Lower leg skin (tissue), 4 donors: Measurements from ENCODE around the gene ACADVL. TPM values are rescaled to one million over a fixed set of nuclear protein-coding genes. Genes with fewer than 3 reads are reported as not detected.

Experiments
- DNase-seq, 2 donors: peaks; one replicate each; pipeline ENCODE4 v3.0.0-alpha.2; 2019; ENCODE audit warnings: low spot score in 2 of 2
- H3K4me3 ChIP-seq: fragments of 200-600 bp; sonication (generic); 2 replicates; pipeline ENCODE4 v1.5.1; 2017; ENCODE audit warnings: mild to moderate bottlenecking, low read depth; ENCODE audit not compliant: poor library complexity, severe bottlenecking
- CTCF ChIP-seq, 3 donors: fragments of 450-650 bp; IDR thresholded peaks; one replicate each; pipeline ENCODE4 v1.5.1; 2016; ENCODE audit warnings: antibody characterized with exemption in 3 of 3, mild to moderate bottlenecking in 3 of 3, moderate library complexity in 2 of 3
- POLR2A ChIP-seq, 2 donors: fragments of 450-650 bp; IDR thresholded peaks; one replicate each; pipeline ENCODE4 v1.6.1; 2016 to 2017; ENCODE audit warnings: antibody characterized with exemption in 2 of 2, mild to moderate bottlenecking in 1 of 2, moderate library complexity in 1 of 2
- WGBS, 2 donors: methylation state at CpG; one replicate each; pipeline ENCODE4 v1.1.5; 2018; 5-methylcytosine and 5-hydroxymethylcytosine counted together
- intact Hi-C: fragments of 100-400 bp; cut with DNase I; formaldehyde crosslinking; loops from one replicate; pipeline ENCODE4 v1.15.0; 2023; ENCODE audit warnings: low total_unique reads
- total RNA-seq, 4 donors: library from RNA; depleted of rRNA; stranded (reverse); fragments of >200 nt; gene quantifications; one replicate each; pipeline ENCODE4 v1.1.0, GENCODE V29; 2016

Gene ACADVL
- total RNA-seq, 4 donors from 2014 or later: 703 to 1,179 (median 863) TPM

- no peak for DNase-seq
- no peak for TF ChIP-seq CTCF (IDR thresholded peaks at IDR 0.05)
- no peak for TF ChIP-seq POLR2A (IDR thresholded peaks at IDR 0.05)
- 91 to 92% methylated on average over 22 of the region's 22 CpGs for WGBS, 2 donors
- intact Hi-C loops: no loop called here
- H3K4me3 ChIP-seq: no peak overlapping the region
Observed at GRCh38 chr17:7196651-7197401, 22.9 kb upstream of the ACADVL start.

- TF ChIP-seq CTCF (IDR thresholded peaks at IDR 0.05): no peak
- TF ChIP-seq POLR2A (IDR thresholded peaks at IDR 0.05): no peak
- DNase-seq: no peak
- intact Hi-C loops: no loop called here
- WGBS, 2 donors: 94 to 95% methylated on average over 14 to 16 of the region's 16 CpGs
- H3K4me3 ChIP-seq: no peak overlapping the region
Observed at GRCh38 chr17:7203391-7203790, 16.3 kb upstream of the ACADVL start.

- no peak for TF ChIP-seq POLR2A (IDR thresholded peaks at IDR 0.05)
- TF ChIP-seq CTCF (IDR thresholded peaks at IDR 0.05): no peak
- no peak for DNase-seq
- H3K4me3 ChIP-seq: no peak overlapping the region
- 68 to 76% methylated on average over 15 of the region's 15 CpGs for WGBS, 2 donors
- intact Hi-C loops: no loop called here
Observed at GRCh38 chr17:7204336-7204735, 15.4 kb upstream of the ACADVL start.

- DNase-seq: peak; percentile 70 to 96
- peak overlapping the region; percentile 17 for H3K4me3 ChIP-seq
- 0 to 2% methylated on average over 34 of the region's 34 CpGs for WGBS, 2 donors
- intact Hi-C loops: no loop called here
- TF ChIP-seq CTCF (IDR thresholded peaks at IDR 0.05) (no peak), POLR2A (IDR thresholded peaks at IDR 0.05) (no peak)
Observed at GRCh38 chr17:7204828-7205461, 14.8 kb upstream of the ACADVL start.

- 51% methylated on average over 15 of the region's 15 CpGs for WGBS, 2 donors
- intact Hi-C loops: no loop called here
Observed at GRCh38 chr17:7205561-7205960, 14.2 kb upstream of the ACADVL start.

More at GRCh38 chr17:7205561-7205960, 14.2 kb upstream of the ACADVL start:
- DNase-seq: no peak
- TF ChIP-seq POLR2A (IDR thresholded peaks at IDR 0.05) (no peak), CTCF (IDR thresholded peaks at IDR 0.05) (no peak)
- no peak overlapping the region for H3K4me3 ChIP-seq
